AG10803 (cell line): ENCODE measurements around the gene SLAIN2.

Experiments
- DNase-seq: peaks from one replicate; pipeline ENCODE4 v3.0.0; 2010; ENCODE audit warnings: low read depth
- H3K4me3 ChIP-seq: 2 replicates; pipeline ENCODE4 v1.5.1; 2011; ENCODE audit warnings: mild to moderate bottlenecking, low read length, control low read depth
- TF ChIP-seq, protein P1 (sequence below): conservative IDR thresholded peaks from 2 replicates; pipeline ENCODE4 v1.5.1; 2011; ENCODE audit warnings: mild to moderate bottlenecking, low read length, control low read depth, inconsistent platforms

The SLAIN2 gene

DNA sequence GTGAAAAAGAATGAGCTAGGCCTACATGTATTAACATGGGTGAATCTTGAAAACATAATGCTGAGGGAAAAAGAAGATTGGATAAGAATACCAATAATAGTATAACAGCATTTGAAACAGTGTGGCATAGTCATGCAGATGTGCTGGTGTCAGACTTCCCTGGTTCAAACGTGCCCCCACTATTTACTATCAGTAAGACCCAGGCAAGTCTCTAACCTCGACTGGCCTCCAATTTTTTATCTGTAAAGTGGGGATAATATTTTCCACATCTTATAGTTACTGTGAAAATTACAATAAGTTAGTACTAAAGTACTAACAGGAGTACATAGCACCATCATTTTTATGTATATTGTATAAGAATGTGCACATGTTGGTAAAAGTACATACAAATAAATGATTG, 17.0 kb upstream of the SLAIN2 start:
- TF ChIP-seq, protein P1, sequence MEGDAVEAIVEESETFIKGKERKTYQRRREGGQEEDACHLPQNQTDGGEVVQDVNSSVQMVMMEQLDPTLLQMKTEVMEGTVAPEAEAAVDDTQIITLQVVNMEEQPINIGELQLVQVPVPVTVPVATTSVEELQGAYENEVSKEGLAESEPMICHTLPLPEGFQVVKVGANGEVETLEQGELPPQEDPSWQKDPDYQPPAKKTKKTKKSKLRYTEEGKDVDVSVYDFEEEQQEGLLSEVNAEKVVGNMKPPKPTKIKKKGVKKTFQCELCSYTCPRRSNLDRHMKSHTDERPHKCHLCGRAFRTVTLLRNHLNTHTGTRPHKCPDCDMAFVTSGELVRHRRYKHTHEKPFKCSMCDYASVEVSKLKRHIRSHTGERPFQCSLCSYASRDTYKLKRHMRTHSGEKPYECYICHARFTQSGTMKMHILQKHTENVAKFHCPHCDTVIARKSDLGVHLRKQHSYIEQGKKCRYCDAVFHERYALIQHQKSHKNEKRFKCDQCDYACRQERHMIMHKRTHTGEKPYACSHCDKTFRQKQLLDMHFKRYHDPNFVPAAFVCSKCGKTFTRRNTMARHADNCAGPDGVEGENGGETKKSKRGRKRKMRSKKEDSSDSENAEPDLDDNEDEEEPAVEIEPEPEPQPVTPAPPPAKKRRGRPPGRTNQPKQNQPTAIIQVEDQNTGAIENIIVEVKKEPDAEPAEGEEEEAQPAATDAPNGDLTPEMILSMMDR, result no peak
- no peak for DNase-seq
- H3K4me3 ChIP-seq, result no peak overlapping the region

DNA sequence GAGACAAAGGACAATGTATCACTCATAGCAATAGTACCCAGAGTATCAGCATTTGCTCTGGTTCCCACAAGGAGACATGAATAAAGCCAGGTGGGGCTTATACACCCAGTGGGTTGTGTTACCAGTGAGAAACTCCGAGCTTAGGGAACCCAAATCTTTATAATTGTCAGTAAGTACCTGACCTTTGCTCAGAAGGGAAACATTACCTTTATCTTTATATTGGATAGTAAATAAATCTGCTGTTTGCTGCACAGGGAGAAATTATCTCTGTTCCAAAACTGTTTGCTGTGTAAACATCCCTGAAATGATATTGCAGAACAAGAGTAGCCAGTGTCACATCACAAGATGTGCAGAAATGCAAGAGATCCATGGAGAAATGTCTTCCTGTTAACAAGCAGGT, 12.1 kb upstream of the SLAIN2 start:
- H3K4me3 ChIP-seq, result no peak overlapping the region
- TF ChIP-seq, protein P1, result no peak
- DNase-seq, result no peak

DNA sequence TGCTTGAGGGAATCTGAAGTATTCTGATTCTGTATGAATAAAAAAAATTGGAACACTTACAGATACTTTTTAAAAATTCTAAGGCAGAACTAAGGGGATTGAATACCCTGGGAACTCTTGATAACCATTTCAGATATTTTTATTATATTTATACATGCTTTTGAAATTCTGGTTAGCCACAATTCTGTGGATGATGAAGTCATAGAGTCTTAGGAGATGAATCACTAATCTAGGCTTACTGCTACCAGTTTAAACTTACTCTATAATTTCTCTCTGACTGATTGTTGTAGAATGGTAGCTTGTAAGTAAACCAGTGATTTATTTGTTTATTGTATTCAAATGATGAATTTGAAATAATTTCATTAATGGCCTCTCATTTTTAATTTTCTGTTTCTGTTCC, 11.4 kb upstream of the SLAIN2 start:
- TF ChIP-seq, protein P1, result no peak
- peak; percentile 89 for DNase-seq
- no peak overlapping the region for H3K4me3 ChIP-seq

DNA sequence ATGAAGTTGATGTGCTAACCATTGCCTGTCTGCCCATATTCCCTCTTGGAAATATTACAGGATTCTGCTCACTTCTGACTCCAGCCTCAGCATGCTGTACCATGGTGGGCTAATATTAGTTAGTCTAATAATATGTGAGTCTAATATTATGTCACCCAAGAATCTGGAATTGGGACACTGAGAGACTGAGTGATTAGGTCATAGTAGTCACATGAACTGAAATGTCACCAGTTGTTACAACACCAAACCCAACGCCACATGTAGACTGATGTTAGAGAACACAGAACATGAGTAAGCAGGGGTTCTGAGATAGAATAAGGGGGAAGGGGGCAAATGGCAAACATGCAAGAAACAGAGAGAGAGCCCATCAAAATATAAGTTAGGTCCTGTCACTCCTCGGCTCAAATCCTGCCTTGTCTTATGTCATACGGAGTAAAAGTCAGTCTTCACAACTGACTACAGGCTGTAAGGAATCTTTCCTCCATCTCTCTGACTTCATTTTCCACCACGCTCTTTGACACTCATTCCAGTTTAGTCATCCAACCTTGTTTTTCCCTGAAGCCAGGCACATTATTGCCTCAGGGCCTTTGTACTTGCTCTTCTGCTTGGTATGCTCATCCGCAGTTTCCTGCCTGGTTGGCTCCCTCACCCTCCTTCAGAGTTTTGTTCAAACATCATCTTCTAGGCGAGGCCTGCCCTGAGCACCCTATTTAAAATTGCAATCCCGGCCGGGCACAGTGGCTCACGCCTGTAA, 9.6 kb upstream of the SLAIN2 start:
- peak; percentile 79 for DNase-seq
- TF ChIP-seq, protein P1, result no peak

DNA sequence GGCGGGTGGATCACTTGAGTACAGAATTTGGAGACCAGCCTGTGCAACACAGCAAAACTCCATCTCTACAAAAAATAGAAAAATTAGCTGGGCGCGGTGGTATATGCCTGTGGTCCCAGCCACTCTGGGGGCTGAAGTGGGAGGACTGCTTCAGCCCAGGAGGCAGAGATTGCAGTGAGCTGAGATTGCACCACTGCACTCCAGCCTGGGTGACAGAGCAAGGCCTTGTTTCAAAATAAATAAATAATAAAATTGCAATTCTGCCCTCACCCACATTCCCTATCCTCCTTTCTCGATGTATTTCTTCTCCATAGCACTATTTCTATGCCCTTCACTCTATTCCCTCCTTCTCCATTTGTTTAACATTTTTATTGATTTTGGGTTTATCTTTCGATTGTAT, 8.7 kb upstream of the SLAIN2 start:
- no peak for DNase-seq
- H3K4me3 ChIP-seq, result no peak overlapping the region

More for the DNA sequence above, 9.6 kb upstream of the SLAIN2 start:
- H3K4me3 ChIP-seq, result no peak overlapping the region

DNA sequence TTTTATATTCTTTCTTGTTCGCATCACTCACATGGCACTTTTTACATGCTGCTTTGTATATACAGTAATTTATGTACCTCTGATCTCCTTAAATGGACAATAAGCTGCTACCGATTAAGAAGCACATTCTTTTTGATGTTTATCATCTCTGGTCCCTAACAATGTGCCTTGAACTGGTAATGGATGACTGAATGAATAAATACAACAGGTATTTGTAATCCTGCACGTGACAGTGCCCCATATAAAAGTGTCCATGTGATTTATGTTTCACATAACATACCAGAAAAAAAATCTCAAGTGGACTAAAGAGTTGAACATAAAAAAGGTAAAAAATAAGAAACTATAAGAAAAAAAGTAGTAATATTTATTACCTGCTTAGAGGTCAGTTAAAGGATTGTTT, 7.7 kb upstream of the SLAIN2 start:
- H3K4me3 ChIP-seq, result no peak overlapping the region
- TF ChIP-seq, protein P1, result no peak
- peak; percentile 44 for DNase-seq

More for the DNA sequence above, 8.7 kb upstream of the SLAIN2 start:
- TF ChIP-seq, protein P1, result no peak

DNA sequence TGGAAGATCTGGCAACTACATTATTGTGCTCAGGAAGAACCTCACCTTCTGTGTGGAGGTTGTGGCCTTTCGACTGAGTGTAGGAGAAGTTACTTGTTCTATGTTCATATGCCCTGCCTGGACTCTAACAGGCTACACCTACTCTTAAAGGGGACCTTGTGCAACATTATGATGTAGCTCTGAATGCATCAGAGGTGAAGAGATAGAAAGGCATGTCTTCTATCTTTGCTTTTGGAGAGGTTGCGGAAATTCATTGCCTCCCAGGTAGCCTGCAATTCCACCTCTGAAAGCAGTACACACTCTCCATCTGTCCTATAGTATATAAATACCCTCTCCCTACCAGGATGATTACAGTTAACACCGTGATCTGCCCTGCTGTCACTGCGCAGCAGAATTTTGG, 7.1 kb upstream of the SLAIN2 start:
- DNase-seq, result no peak
- TF ChIP-seq, protein P1, result no peak
- H3K4me3 ChIP-seq, result no peak overlapping the region
